Keratinocyte (primary cell): Measurements from ENCODE around the gene TNPO1.

Experiments
- CTCF ChIP-seq, 3 experiments: IDR thresholded peaks in 1 of 3; conservative IDR thresholded peaks in 1 of 3; optimal IDR thresholded peaks in 1 of 3; 2 replicates in 2 of 3; 3 replicates in 1 of 3; pipeline versions ENCODE3 to v1.5.1; 2011; ENCODE audit warnings: low read length in 3 of 3, mild to moderate bottlenecking in 3 of 3, moderate library complexity in 2 of 3, control low read depth in 1 of 3, inconsistent platforms in 1 of 3; ENCODE audit not compliant: insufficient read depth in 2 of 3; ENCODE audit errors: extremely low read depth in 1 of 3
- EZH2 ChIP-seq: IDR thresholded peaks from one replicate; pipeline ENCODE4 v1.6.1; 2012; ENCODE audit warnings: inconsistent platforms, mild to moderate bottlenecking, low read length, moderate library complexity

- TF ChIP-seq CTCF (optimal IDR thresholded peaks at IDR 0.05 in 1 of 3, IDR thresholded peaks at IDR 0.05 in 1 of 3, conservative IDR thresholded peaks at IDR 0.05 in 1 of 3; ENCODE audit: extremely low read depth in 1 of 3, insufficient read depth in 2 of 3, low read length in 3 of 3) (no peak), EZH2 (no peak)
Measured at GRCh38 chr5:72940082-72940481, 123.6 kb downstream of the TNPO1 start.
